GM19351 (cell line): Measurements from ENCODE around the gene PC.
"Not testable (repeated sequence)": the region's sequence is repeated elsewhere in the genome, so short reads cannot be mapped to it uniquely, and the experiment has no call there.

Experiments used
- ATAC-seq: cut with Tn5 transposase; IDR thresholded peaks from one replicate; pipeline ENCODE4 v1.9.1; 2021; ENCODE audit warnings: mild to moderate bottlenecking, moderate library complexity; ENCODE audit not compliant: unreplicated experiment

The PC gene

GRCh38 chr11:66979336-66979980 is 21.3 kb upstream of the PC start:
- ATAC-seq: no peak

GRCh38 chr11:66978717-66979116 is 20.5 kb upstream of the PC start:
- ATAC-seq: no peak

GRCh38 chr11:66978229-66978628 is 20.0 kb upstream of the PC start:
- no peak for ATAC-seq

- ATAC-seq: no peak
Measured at GRCh38 chr11:66976925-66977324, 18.7 kb upstream of the PC start.

- ATAC-seq: no peak
Measured at GRCh38 chr11:66976028-66976467, 17.9 kb upstream of the PC start.

GRCh38 chr11:66975405-66976027 is 17.3 kb upstream of the PC start:
- ATAC-seq: no peak

GRCh38 chr11:66974724-66975404 is 16.7 kb upstream of the PC start, which contains the start of gene C11orf86:
C11orf86 (plus strand) TSS chr11:66975304; CDS start chr11:66975363, 59 bp downstream.
- ATAC-seq: no peak

GRCh38 chr11:66973956-66974580 is 15.9 kb upstream of the PC start:
- ATAC-seq: no peak

GRCh38 chr11:66971488-66971887 is 13.3 kb upstream of the PC start:
- ATAC-seq: no peak

- ATAC-seq: no peak
Measured at GRCh38 chr11:66970807-66971442, 12.7 kb upstream of the PC start.

GRCh38 chr11:66970371-66970806 is 12.2 kb upstream of the PC start:
- ATAC-seq: no peak

- no peak for ATAC-seq
Measured at GRCh38 chr11:66969584-66970225, 11.5 kb upstream of the PC start.

- no peak for ATAC-seq
Measured at GRCh38 chr11:66967670-66968425, 9.7 kb upstream of the PC start.

- no peak for ATAC-seq
Measured at GRCh38 chr11:66966351-66966750, 8.2 kb upstream of the PC start.

GRCh38 chr11:66964495-66964894 is 6.3 kb upstream of the PC start:
- no peak for ATAC-seq

- no peak for ATAC-seq
Measured at GRCh38 chr11:66962801-66963200, 4.6 kb upstream of the PC start.

GRCh38 chr11:66962247-66962646 is 4.1 kb upstream of the PC start:
- ATAC-seq: no peak

GRCh38 chr11:66961691-66962213 is 3.6 kb upstream of the PC start:
- not testable (repeated sequence) for ATAC-seq

GRCh38 chr11:66958956-66959274 is 732 bp upstream of the PC start:
- no peak for ATAC-seq

GRCh38 chr11:66957971-66958231 is 282 bp downstream of the PC start:
- ATAC-seq: peak; percentile 18
